ENCODE data around the gene E2F4.

E2F4 gene

DNA sequence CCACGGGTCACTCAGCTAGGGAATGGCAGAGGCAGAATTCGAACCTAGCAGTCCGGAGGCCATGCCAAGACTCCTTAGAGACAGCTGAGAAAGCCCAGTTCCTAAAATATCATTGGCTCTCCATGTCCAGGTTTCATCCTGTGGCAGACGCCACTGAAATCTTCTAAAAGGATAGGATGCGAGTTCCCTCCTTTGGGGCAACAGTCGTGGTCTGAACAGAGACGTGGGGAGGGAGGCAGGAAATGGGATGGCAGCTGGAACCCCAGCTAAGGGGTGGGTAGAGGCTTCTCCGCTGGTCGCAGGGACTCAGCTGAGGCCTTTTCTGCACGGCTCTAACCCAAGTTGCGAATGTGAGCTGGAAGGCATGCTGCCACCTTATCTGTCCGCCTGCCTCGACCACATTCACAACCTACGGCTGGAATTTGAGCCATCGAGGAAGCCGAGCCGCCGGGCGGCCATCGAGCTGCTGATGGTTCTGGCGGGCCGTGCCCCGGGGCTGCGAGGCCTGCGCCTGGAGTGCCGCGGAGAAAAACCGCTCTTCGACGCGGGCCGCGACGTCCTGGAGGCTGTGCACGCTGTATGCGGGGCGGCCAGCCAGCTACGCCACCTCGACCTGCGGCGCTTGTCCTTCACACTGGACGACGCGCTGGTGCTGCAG, 29.3 kb upstream of the E2F4 start:
- peaks cover 55 to 78% of the 10 kb centered on the region in 2 experiments for H3K4me1 ChIP-seq (ENCODE audit: control insufficient read depth in 1 of 2, insufficient read depth in 1 of 2, low read depth in 1 of 2, low read length in 1 of 2)
- peak overlapping the region in 1 of 2 experiments; percentile 55 for H3K4me3 ChIP-seq (ENCODE audit: low read depth in 1 of 2, low read length in 1 of 2)
- no peak for TF ChIP-seq CTCF (IDR thresholded peaks at IDR 0.05)
- no peaks in the 10 kb centered on the region for H3K9me3 ChIP-seq
- H3K27me3 ChIP-seq = peaks cover 67% of the 10 kb centered on the region
- H3K36me3 ChIP-seq = no peaks in the 10 kb centered on the region
- no peak overlapping the region for H3K27ac ChIP-seq

DNA sequence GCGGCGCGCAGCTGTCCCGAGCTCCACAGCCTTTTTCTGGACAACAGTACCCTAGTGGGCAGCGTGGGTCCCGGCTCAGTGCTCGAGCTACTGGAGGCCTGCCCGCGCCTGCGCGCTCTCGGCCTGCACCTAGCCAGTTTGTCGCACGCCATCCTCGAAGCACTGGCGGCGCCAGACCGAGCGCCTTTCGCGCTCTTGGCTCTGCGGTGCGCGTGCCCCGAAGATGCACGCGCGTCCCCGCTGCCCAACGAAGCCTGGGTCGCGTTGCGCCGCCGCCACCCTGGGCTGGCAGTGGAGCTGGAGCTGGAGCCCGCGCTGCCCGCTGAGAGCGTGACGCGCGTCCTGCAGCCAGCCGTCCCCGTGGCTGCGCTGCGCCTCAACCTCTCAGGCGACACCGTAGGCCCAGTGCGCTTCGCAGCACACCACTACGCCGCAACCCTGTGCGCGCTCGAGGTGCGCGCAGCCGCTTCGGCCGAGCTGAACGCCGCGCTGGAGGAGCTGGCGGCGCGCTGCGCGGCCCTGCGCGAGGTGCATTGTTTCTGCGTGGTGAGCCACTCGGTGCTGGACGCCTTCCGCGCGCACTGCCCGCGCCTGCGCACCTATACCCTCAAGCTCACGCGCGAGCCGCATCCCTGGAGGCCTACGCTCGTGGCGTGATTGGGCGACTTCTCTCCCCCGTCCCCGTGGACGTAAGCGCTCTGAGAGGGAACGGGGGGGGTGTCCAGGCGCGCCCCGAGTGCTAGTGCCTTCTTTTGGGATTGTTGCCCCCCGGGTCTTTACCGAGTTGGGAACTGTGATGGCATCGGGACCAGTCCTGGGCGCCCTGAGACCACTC, 28.6 kb upstream of the E2F4 start:
- no peak for TF ChIP-seq CTCF (IDR thresholded peaks at IDR 0.05)
- peaks cover 74% of the 10 kb centered on the region for H3K27me3 ChIP-seq
- H3K9me3 ChIP-seq = no peaks in the 10 kb centered on the region
- peaks cover 48 to 71% of the 10 kb centered on the region in 2 experiments for H3K4me1 ChIP-seq (ENCODE audit: control insufficient read depth in 1 of 2, insufficient read depth in 1 of 2, low read depth in 1 of 2, low read length in 1 of 2)
- H3K27ac ChIP-seq = no peak overlapping the region
- H3K36me3 ChIP-seq = no peaks in the 10 kb centered on the region
- H3K4me3 ChIP-seq (ENCODE audit: low read depth in 1 of 2, low read length in 1 of 2) = peak overlapping the region in 1 of 2 experiments; percentile 55

GRCh38 chr16:67163999-67164558, 27.9 kb upstream of the E2F4 start:
- Histone ChIP-seq H3K36me3 (no peaks in the 10 kb centered on the region), H3K4me3 (ENCODE audit: low read depth in 1 of 2, low read length in 1 of 2) (peak overlapping the region in 1 of 2 experiments; percentile 55), H3K4me1 (ENCODE audit: control insufficient read depth in 1 of 2, insufficient read depth in 1 of 2, low read depth in 1 of 2, low read length in 1 of 2) (peaks cover 41 to 64% of the 10 kb centered on the region in 2 experiments), H3K9me3 (no peaks in the 10 kb centered on the region), H3K27ac (no peak overlapping the region), H3K27me3 (peaks cover 81% of the 10 kb centered on the region)
- no peak for TF ChIP-seq CTCF (IDR thresholded peaks at IDR 0.05)

DNA sequence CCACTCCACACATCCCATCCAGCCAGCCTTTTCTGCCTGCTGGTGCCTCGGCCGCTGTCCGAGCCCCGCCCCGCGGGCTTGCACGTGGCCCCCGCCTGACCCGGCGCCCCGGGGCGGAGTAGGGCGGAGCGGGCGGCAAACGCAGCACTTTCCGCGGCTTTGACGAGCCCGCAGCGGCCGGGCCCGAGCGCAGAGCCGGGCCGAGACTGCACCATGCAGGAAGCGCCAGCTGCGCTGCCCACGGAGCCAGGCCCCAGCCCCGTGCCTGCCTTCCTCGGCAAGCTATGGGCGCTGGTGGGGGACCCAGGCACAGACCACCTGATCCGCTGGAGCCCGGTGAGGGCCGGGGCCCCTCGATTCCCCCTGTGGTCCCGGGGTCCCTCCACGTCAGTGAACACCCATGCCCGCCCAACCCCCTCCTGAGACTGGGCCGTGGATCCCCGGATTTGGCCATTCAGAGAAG, 27.3 kb upstream of the E2F4 start, which contains the start of gene HSF4:
TSS of gene HSF4 (plus strand) at position 147 of the 463 bp plus-strand sequence. CDS start at position 214, 67 bp downstream.
- TF ChIP-seq CTCF (IDR thresholded peaks at IDR 0.05) = no peak
- Histone ChIP-seq H3K4me1 (ENCODE audit: control insufficient read depth in 1 of 2, insufficient read depth in 1 of 2, low read depth in 1 of 2, low read length in 1 of 2) (peaks cover 39 to 61% of the 10 kb centered on the region in 2 experiments), H3K27me3 (peaks cover 87% of the 10 kb centered on the region), H3K4me3 (ENCODE audit: low read depth in 1 of 2, low read length in 1 of 2) (peak within 1 kb of the TSS in 1 of 2 experiments; percentile 55), H3K27ac (no peak within 1 kb of the TSS), H3K9me3 (no peaks in the 10 kb centered on the region), H3K36me3 (no peaks in the 10 kb centered on the region)

GRCh38 chr16:67165121-67166078, 26.6 kb upstream of the E2F4 start:
- Histone ChIP-seq H3K4me3 (ENCODE audit: low read depth in 1 of 2, low read length in 1 of 2) (no peak overlapping the region), H3K9me3 (no peaks in the 10 kb centered on the region), H3K27ac (no peak overlapping the region), H3K27me3 (peaks cover 95% of the 10 kb centered on the region), H3K36me3 (no peaks in the 10 kb centered on the region), H3K4me1 (ENCODE audit: control insufficient read depth in 1 of 2, insufficient read depth in 1 of 2, low read depth in 1 of 2, low read length in 1 of 2) (peaks cover 39 to 59% of the 10 kb centered on the region in 2 experiments)
- TF ChIP-seq CTCF (IDR thresholded peaks at IDR 0.05) = no peak
